Lower lobe of right lung (tissue), 2 donors: ENCODE measurements around the gene KRT36. TPM values are rescaled to one million over a fixed set of nuclear protein-coding genes. Genes with fewer than 3 reads are reported as not detected.

ENCODE experiments used
- ATAC-seq, 2 donors: fragments of 200-7000 bp; cut with Tn5 transposase; one replicate each; pipeline ENCODE4 v1.9.1; 2020 to 2022; ENCODE audit warnings: mild to moderate bottlenecking in 2 of 2, moderate library complexity in 2 of 2
- DNase-seq: peaks from one replicate; pipeline ENCODE4 v3.0.0-alpha.2; 2020
- H3K27ac ChIP-seq: fragments of 200-600 bp; one replicate; pipeline ENCODE4 v1.8.0; 2022
- H3K27me3 ChIP-seq: fragments of 200-600 bp; one replicate; pipeline ENCODE4 v1.8.0; 2022; ENCODE audit warnings: low read depth
- H3K36me3 ChIP-seq: fragments of 200-600 bp; one replicate; pipeline ENCODE4 v1.8.0; 2022; ENCODE audit warnings: mild to moderate bottlenecking
- H3K4me1 ChIP-seq: fragments of 200-600 bp; one replicate; pipeline ENCODE4 v1.8.0; 2022
- H3K4me3 ChIP-seq: fragments of 200-600 bp; one replicate; pipeline ENCODE4 v1.8.0; 2022; ENCODE audit warnings: mild to moderate bottlenecking
- H3K9me3 ChIP-seq: fragments of 200-600 bp; one replicate; pipeline ENCODE4 v1.8.0; 2022
- CTCF ChIP-seq: fragments of 200-600 bp; IDR thresholded peaks from one replicate; pipeline ENCODE4 v1.8.0; 2022; ENCODE audit warnings: antibody characterized with exemption, mild to moderate bottlenecking
- intact Hi-C: fragments of 100-400 bp; cut with DNase I; formaldehyde crosslinking; loops from one replicate; pipeline ENCODE4 v1.11.0; 2022
- microRNA-seq: library from miRNA; unstranded; fragments of <30 nt; microRNA quantifications from one replicate; pipeline ENCODE4 v1.2.0, GENCODE V29; 2020; ENCODE audit warnings: borderline number of aligned reads
- total RNA-seq: library from RNA; stranded (reverse); fragmentation: NEBNext Ultra II Directional; extraction: Animal tissue kit (Norgen Biotek cat#: 25700); gene quantifications from one replicate; pipeline ENCODE4 v1.2.1, GENCODE V29; 2021
- donor health status: DM: no; HTN: yes; CAD: no; lungs with severe emphysema.

Gene KRT36
- total RNA-seq, 1 donor from 2014 or later = not detected

DNA sequence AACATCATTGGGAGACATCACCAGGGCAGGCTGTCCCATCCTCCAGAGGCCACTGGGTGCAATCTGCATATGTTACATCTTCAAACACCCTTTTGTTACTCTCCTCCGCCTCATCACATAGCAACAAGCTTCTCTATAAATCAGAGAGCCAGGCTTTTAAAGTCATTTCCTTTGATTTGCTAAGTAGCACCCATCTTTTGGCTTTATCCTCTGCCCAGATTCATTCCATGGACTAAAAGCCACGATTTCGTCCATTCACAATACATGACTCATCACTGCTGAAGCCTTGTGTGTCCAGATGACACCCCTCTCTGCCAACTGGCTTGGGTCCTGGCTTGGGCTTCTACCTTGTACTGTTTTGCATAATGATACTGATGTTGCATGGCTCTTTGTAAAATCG is 47.0 kb downstream of the KRT36 start:
- Histone ChIP-seq H3K27me3 (peaks cover 6% of the 10 kb centered on the region), H3K4me3 (no peak overlapping the region), H3K36me3 (no peaks in the 10 kb centered on the region), H3K9me3 (no peaks in the 10 kb centered on the region), H3K27ac (no peak overlapping the region), H3K4me1 (no peaks in the 10 kb centered on the region)
- no peak for TF ChIP-seq CTCF
- ATAC-seq = no peak
- intact Hi-C loops = no loop called here
- DNase-seq = no peak

- intact Hi-C loops = no loop called here
- no peak for TF ChIP-seq CTCF
- Histone ChIP-seq H3K4me3 (no peak within 1 kb of the TSS), H3K27ac (no peak within 1 kb of the TSS), H3K36me3 (no peaks in the 10 kb centered on the region), H3K9me3 (no peaks in the 10 kb centered on the region), H3K27me3 (peaks cover 6% of the 10 kb centered on the region), H3K4me1 (no peaks in the 10 kb centered on the region)
- ATAC-seq = no peak
- DNase-seq = no peak
Observed at GRCh38 chr17:41440531-41441033, 49.1 kb downstream of the KRT36 start, which contains the start of gene KRT38. KRT38 (minus strand) TSS chr17:41440983; CDS start chr17:41440921, 62 bp downstream.

- no peak for ATAC-seq
- TF ChIP-seq CTCF = no peak
Observed at GRCh38 chr17:41439375-41439774, 50.3 kb downstream of the KRT36 start.

GRCh38 chr17:41437769-41438168 is 51.9 kb downstream of the KRT36 start:
- no peak for ATAC-seq
- H3K4me1 ChIP-seq = no peaks in the 10 kb centered on the region

More at GRCh38 chr17:41439375-41439774, 50.3 kb downstream of the KRT36 start:
- Histone ChIP-seq H3K9me3 (no peaks in the 10 kb centered on the region), H3K4me3 (no peak overlapping the region), H3K27ac (no peak overlapping the region), H3K4me1 (no peaks in the 10 kb centered on the region), H3K36me3 (no peaks in the 10 kb centered on the region), H3K27me3 (peaks cover 6% of the 10 kb centered on the region)
- intact Hi-C loops = no loop called here
- no peak for DNase-seq

GRCh38 chr17:41437254-41437653 is 52.5 kb downstream of the KRT36 start:
- Histone ChIP-seq H3K4me3 (no peak overlapping the region), H3K27me3 (no peaks in the 10 kb centered on the region), H3K4me1 (no peaks in the 10 kb centered on the region), H3K27ac (no peak overlapping the region), H3K36me3 (no peaks in the 10 kb centered on the region), H3K9me3 (no peaks in the 10 kb centered on the region)
- intact Hi-C loops = no loop called here
- DNase-seq (no peak), ATAC-seq (no peak)
- TF ChIP-seq CTCF = no peak

More at GRCh38 chr17:41437769-41438168, 51.9 kb downstream of the KRT36 start:
- H3K27me3 ChIP-seq = peaks cover 1% of the 10 kb centered on the region
- no peak overlapping the region for H3K27ac ChIP-seq
- H3K36me3 ChIP-seq = no peaks in the 10 kb centered on the region
- no peak for TF ChIP-seq CTCF
- no peak for DNase-seq
- H3K9me3 ChIP-seq = no peaks in the 10 kb centered on the region
- intact Hi-C loops = no loop called here
- no peak overlapping the region for H3K4me3 ChIP-seq

Small RNAs within 50 kb of the gene (microRNA-seq; reads per million reads assigned to microRNA genes)
- gene MIR6510 = not detected

Other genes starting within 250 kb of the KRT36 start
- not detected for gene KRTAP9-4, start 240.2 kb downstream of the KRT36 start, total RNA-seq
- gene KRTAP9-9, start 234.5 kb downstream of the KRT36 start, total RNA-seq = not detected
- gene KRTAP9-6, start 224.5 kb downstream of the KRT36 start, total RNA-seq = not detected
- gene KRTAP9-7, start 214.2 kb downstream of the KRT36 start, total RNA-seq = not detected
- gene KRTAP29-1, start 187.1 kb downstream of the KRT36 start, total RNA-seq = not detected
- gene KRTAP16-1, start 180.6 kb downstream of the KRT36 start, total RNA-seq = not detected
- gene KRTAP17-1, start 174.2 kb downstream of the KRT36 start, total RNA-seq = not detected
- gene KRT33A, start 139.1 kb downstream of the KRT36 start, total RNA-seq = not detected
- not detected for gene KRT33B, start 120.1 kb downstream of the KRT36 start, total RNA-seq
- gene KRT34, start 107.6 kb downstream of the KRT36 start, total RNA-seq = not detected
- not detected for gene KRT31, start 92.3 kb downstream of the KRT36 start, total RNA-seq
- not detected for gene KRT37, start 65.3 kb downstream of the KRT36 start, total RNA-seq
- gene KRT38, start 48.9 kb downstream of the KRT36 start, total RNA-seq = not detected
- gene KRT32, start 22.5 kb downstream of the KRT36 start, total RNA-seq = not detected
- gene KRT35, start 8.8 kb downstream of the KRT36 start, total RNA-seq = not detected
- gene KRT13, start 15.7 kb upstream of the KRT36 start, total RNA-seq = 5.2 TPM
- gene KRT15, start 29.0 kb upstream of the KRT36 start, total RNA-seq = 9.0 TPM
- gene KRT19, start 38.4 kb upstream of the KRT36 start, total RNA-seq = 212 TPM
- gene KRT9, start 82.1 kb upstream of the KRT36 start, total RNA-seq = not detected
- not detected for gene KRT14, start 97.0 kb upstream of the KRT36 start, total RNA-seq
- not detected for gene KRT16, start 122.9 kb upstream of the KRT36 start, total RNA-seq
- 2.6 TPM for gene KRT17, start 134.7 kb upstream of the KRT36 start, total RNA-seq
- gene EIF1, start 199.0 kb upstream of the KRT36 start, total RNA-seq = 943 TPM
- gene GAST, start 222.4 kb upstream of the KRT36 start, total RNA-seq = not detected
- 0.62 TPM for gene HAP1, start 244.7 kb upstream of the KRT36 start, total RNA-seq